Karpas-422 (cell line): ENCODE data around the gene B4GALNT3. TPM values are rescaled to one million over a fixed set of nuclear protein-coding genes. Genes with fewer than 3 reads are reported as not detected.

Source experiments
- DNase-seq: peaks from one replicate; pipeline ENCODE4 v3.0.0-alpha.2; 2015
- H2AFZ ChIP-seq: fragments of 200-600 bp; sonication (generic); 2 replicates; pipeline ENCODE4 v1.6.1; 2014; ENCODE audit warnings: antibody characterized with exemption, low read length, mixed read lengths
- H3K27ac ChIP-seq: fragments of 200-600 bp; sonication (generic); 2 replicates; pipeline ENCODE4 v1.5.1; 2014; ENCODE audit warnings: mild to moderate bottlenecking, low read length, moderate library complexity
- H3K27me3 ChIP-seq: fragments of 200-600 bp; sonication (generic); 2 replicates; pipeline ENCODE4 v1.6.1; 2014; ENCODE audit warnings: low read length, mixed read lengths
- H3K36me3 ChIP-seq: fragments of 200-600 bp; sonication (generic); 2 replicates; pipeline ENCODE4 v1.6.1; 2014; ENCODE audit warnings: low read length, mixed read lengths; ENCODE audit not compliant: insufficient read depth
- H3K4me1 ChIP-seq: fragments of 200-600 bp; sonication (generic); 2 replicates; pipeline ENCODE4 v1.6.1; 2014; ENCODE audit warnings: mild to moderate bottlenecking, low read length, mixed read lengths
- H3K4me2 ChIP-seq: fragments of 200-600 bp; sonication (generic); 2 replicates; pipeline ENCODE4 v1.6.1; 2014; ENCODE audit warnings: low read length, low read depth, mild to moderate bottlenecking; ENCODE audit not compliant: poor library complexity, severe bottlenecking
- H3K4me3 ChIP-seq: fragments of 200-600 bp; sonication (generic); 2 replicates; pipeline ENCODE4 v1.5.1; 2014; ENCODE audit warnings: mild to moderate bottlenecking, antibody characterized with exemption, low read length, mixed read lengths
- H3K79me2 ChIP-seq: fragments of 200-600 bp; sonication (generic); 2 replicates; pipeline ENCODE4 v1.6.1; 2014; ENCODE audit warnings: mild to moderate bottlenecking, low read length, mixed read lengths
- H3K9ac ChIP-seq: fragments of 200-600 bp; sonication (generic); 2 replicates; pipeline ENCODE4 v1.6.0; 2014; ENCODE audit warnings: low read length
- H3K9me2 ChIP-seq: fragments of 200-600 bp; sonication (generic), shearing (Covaris generic); replicated peaks from 2 replicates; pipeline ENCODE4 v1.6.0; 2014; ENCODE audit warnings: mild to moderate bottlenecking, low read length, moderate library complexity; ENCODE audit not compliant: insufficient read depth
- H3K9me3 ChIP-seq: fragments of 300-700, 200-600 bp; sonication (generic); 2 replicates; pipeline ENCODE4 v1.6.1; 2014; ENCODE audit warnings: low read length, mixed read lengths
- H4K20me1 ChIP-seq: fragments of 200-600 bp; sonication (generic); 2 replicates; pipeline ENCODE4 v1.6.1; 2014; ENCODE audit warnings: mild to moderate bottlenecking, antibody characterized with exemption, low read length, low read depth; ENCODE audit not compliant: insufficient read depth
- total RNA-seq: library from RNA; depleted of rRNA; stranded (reverse); fragments of >200 nt; shearing (Covaris generic); gene quantifications from 2 replicates; pipeline ENCODE4 v1.2.3, GENCODE V29; 2014; ENCODE audit warnings: low replicate concordance

B4GALNT3 gene
- total RNA-seq, 1 experiment from 2014 or later: 0.30 TPM

- H4K20me1 ChIP-seq: no peaks in the 10 kb centered on the region
- no peaks in the 10 kb centered on the region for H3K27me3 ChIP-seq
- H3K4me1 ChIP-seq: peaks cover 39% of the 10 kb centered on the region
- no peak overlapping the region for H3K9ac ChIP-seq
- no peaks in the 10 kb centered on the region for H3K36me3 ChIP-seq
- no peak for DNase-seq
- H3K9me2 ChIP-seq: no peaks in the 10 kb centered on the region
- H3K27ac ChIP-seq: no peak overlapping the region
- H3K4me2 ChIP-seq: no peak overlapping the region
- no peaks in the 10 kb centered on the region for H3K79me2 ChIP-seq
- H2AFZ ChIP-seq: no peak overlapping the region
- H3K4me3 ChIP-seq: no peak overlapping the region
- H3K9me3 ChIP-seq: no peaks in the 10 kb centered on the region
These were observed 112.2 kb downstream of the B4GALNT3 start for GRCh38 chr12:571795-572531.

GRCh38 chr12:572532-572899 is 112.8 kb downstream of the B4GALNT3 start:
- Histone ChIP-seq H3K36me3 (no peaks in the 10 kb centered on the region), H3K27ac (no peak overlapping the region), H3K79me2 (no peaks in the 10 kb centered on the region), H3K4me2 (no peak overlapping the region), H3K27me3 (no peaks in the 10 kb centered on the region), H2AFZ (no peak overlapping the region), H3K9ac (no peak overlapping the region), H4K20me1 (no peaks in the 10 kb centered on the region), H3K9me3 (no peaks in the 10 kb centered on the region), H3K4me1 (peaks cover 39% of the 10 kb centered on the region), H3K9me2 (no peaks in the 10 kb centered on the region), H3K4me3 (no peak overlapping the region)
- DNase-seq: no peak

- Histone ChIP-seq H4K20me1 (no peaks in the 10 kb centered on the region), H3K9ac (no peak overlapping the region), H3K4me1 (peaks cover 38% of the 10 kb centered on the region), H2AFZ (no peak overlapping the region), H3K4me2 (no peak overlapping the region), H3K4me3 (no peak overlapping the region), H3K36me3 (no peaks in the 10 kb centered on the region), H3K79me2 (no peaks in the 10 kb centered on the region), H3K9me2 (no peaks in the 10 kb centered on the region), H3K27me3 (no peaks in the 10 kb centered on the region), H3K27ac (no peak overlapping the region), H3K9me3 (no peaks in the 10 kb centered on the region)
- DNase-seq: no peak
These were observed 113.5 kb downstream of the B4GALNT3 start for GRCh38 chr12:573232-573631.

- Histone ChIP-seq H3K9me3 (no peaks in the 10 kb centered on the region), H3K27ac (peak overlapping the region; percentile 8; the same call in 1 of the 2 replicates), H3K4me1 (peaks cover 31% of the 10 kb centered on the region), H3K27me3 (no peaks in the 10 kb centered on the region), H3K79me2 (no peaks in the 10 kb centered on the region), H3K9me2 (no peaks in the 10 kb centered on the region), H3K4me3 (no peak overlapping the region), H3K4me2 (no peak overlapping the region), H2AFZ (peak overlapping the region; percentile 6; the same call in 1 of the 2 replicates), H3K36me3 (no peaks in the 10 kb centered on the region), H3K9ac (no peak overlapping the region), H4K20me1 (no peaks in the 10 kb centered on the region)
- no peak for DNase-seq
These were observed 114.9 kb downstream of the B4GALNT3 start for GRCh38 chr12:574475-575128.

- Histone ChIP-seq H3K79me2 (no peaks in the 10 kb centered on the region), H3K4me2 (no peak overlapping the region), H3K9ac (peak overlapping the region; percentile 66; the same call in 1 of the 2 replicates), H3K36me3 (no peaks in the 10 kb centered on the region), H3K27ac (no peak overlapping the region), H3K27me3 (no peaks in the 10 kb centered on the region), H3K4me3 (no peak overlapping the region), H4K20me1 (no peaks in the 10 kb centered on the region), H3K9me2 (no peaks in the 10 kb centered on the region), H3K9me3 (no peaks in the 10 kb centered on the region), H3K4me1 (peaks cover 26% of the 10 kb centered on the region), H2AFZ (peak overlapping the region; percentile 6; the same call in 1 of the 2 replicates)
- DNase-seq: no peak
These were observed 115.4 kb downstream of the B4GALNT3 start for GRCh38 chr12:575129-575502.

- H3K27me3 ChIP-seq: no peaks in the 10 kb centered on the region
- no peaks in the 10 kb centered on the region for H3K79me2 ChIP-seq
- peak overlapping the region; percentile 39; the same call in 1 of the 2 replicates for H3K27ac ChIP-seq
- peak overlapping the region; percentile 66 for H3K9ac ChIP-seq
- H3K4me3 ChIP-seq: peak overlapping the region; percentile 21; the same call in 1 of the 2 replicates
- H3K4me1 ChIP-seq: peaks cover 23% of the 10 kb centered on the region
- H3K9me2 ChIP-seq: no peaks in the 10 kb centered on the region
- no peaks in the 10 kb centered on the region for H3K36me3 ChIP-seq
- H3K4me2 ChIP-seq: peak overlapping the region; percentile 25
- peak overlapping the region; percentile 65; the same call in 1 of the 2 replicates for H2AFZ ChIP-seq
- no peaks in the 10 kb centered on the region for H4K20me1 ChIP-seq
- peak; percentile 94 for DNase-seq
- no peaks in the 10 kb centered on the region for H3K9me3 ChIP-seq
These were observed 116.3 kb downstream of the B4GALNT3 start for GRCh38 chr12:575948-576614.

- peaks cover 23% of the 10 kb centered on the region for H3K4me1 ChIP-seq
- no peaks in the 10 kb centered on the region for H3K36me3 ChIP-seq
- H3K27ac ChIP-seq: no peak overlapping the region
- 0 out of 2 replicates have a peak overlapping the region, but pooled peaks have one; percentile 65 for H2AFZ ChIP-seq
- H3K4me2 ChIP-seq: peak overlapping the region; percentile 25
- H3K4me3 ChIP-seq: no peak overlapping the region
- no peaks in the 10 kb centered on the region for H3K27me3 ChIP-seq
- no peaks in the 10 kb centered on the region for H3K9me3 ChIP-seq
- peak overlapping the region; percentile 66 for H3K9ac ChIP-seq
- no peaks in the 10 kb centered on the region for H3K9me2 ChIP-seq
- H3K79me2 ChIP-seq: no peaks in the 10 kb centered on the region
- H4K20me1 ChIP-seq: no peaks in the 10 kb centered on the region
- DNase-seq: no peak
These were observed 116.9 kb downstream of the B4GALNT3 start for GRCh38 chr12:576615-577110.
